ENCODE data around the gene G2E3.

The G2E3 gene

DNA sequence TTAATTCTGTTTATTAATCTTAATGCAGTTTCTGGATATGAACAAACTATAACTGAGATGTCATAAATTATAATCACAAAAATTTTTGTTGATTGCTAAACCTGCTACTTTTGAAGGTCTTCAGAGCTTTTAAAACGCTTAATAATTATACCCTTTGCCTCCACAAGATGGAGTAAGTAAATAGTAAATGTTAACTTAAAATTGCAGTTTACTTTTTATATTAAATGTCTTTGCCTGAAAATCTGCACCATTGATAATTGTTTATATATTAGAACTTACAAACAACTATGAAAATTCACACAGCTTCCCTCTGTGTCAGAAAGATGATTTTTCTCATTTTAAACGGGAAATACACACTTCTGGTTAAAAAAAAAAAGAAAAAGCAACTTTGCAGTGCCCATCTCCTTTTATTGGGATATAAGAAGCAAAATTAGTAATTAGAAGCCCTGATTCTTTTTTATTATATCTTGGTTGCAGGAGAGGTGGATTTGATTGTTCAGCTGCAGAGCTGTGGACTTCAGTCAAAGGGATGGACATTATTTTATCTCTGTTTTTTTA, 98.7 kb downstream of the G2E3 start:
- DNase-seq: no peak

DNA sequence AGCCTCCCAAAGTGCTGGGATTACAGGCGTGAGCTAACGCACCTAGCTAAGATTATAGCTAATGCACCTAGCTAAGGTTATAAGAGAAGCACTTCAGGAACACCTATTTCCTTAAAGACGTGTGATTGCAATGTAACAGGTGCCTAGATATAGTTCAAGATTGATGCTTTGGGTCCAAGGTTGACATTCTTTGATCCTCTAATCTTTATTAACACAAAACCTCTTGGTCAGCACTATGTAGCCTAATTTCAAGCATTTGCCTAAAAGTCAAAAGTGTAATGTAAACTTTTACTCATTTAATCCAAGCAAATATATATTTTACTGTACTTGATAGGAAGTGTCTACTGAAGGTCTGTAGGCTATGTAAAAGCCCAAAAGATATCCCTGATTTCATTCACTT, 99.7 kb downstream of the G2E3 start:
- no peak for DNase-seq

DNA sequence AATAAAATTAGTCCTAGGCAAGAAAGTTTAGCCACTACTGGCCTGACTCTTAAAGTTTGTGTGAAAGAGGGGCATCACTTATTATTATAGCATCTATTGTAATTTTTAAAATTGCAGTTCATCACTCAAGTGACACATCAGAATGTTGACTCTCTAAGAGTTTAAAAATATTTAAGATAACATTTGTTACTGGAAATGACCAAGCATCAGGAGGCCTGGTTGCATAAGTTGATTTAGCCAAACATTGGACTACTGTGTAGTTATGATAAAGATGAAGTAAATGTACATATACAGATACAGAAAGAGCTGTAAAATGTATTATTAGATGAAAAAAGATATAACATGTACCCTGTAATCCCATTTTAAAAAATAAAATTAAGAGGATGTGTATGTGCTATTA, 110.6 kb downstream of the G2E3 start:
- DNase-seq: no peak

Data from stimulated activated CD4-positive, alpha-beta T cell treated with anti-CD3 and anti-CD28 coated beads, Interleukin-4, amount 100 ng/mL, for 4 hours (primary cell).